ENCODE results near the gene HPCAL4. TPM values are rescaled to one million over a fixed set of nuclear protein-coding genes. Genes with fewer than 3 reads are reported as not detected.

The HPCAL4 gene
- total and polyA plus RNA-seq, 7 experiments from 2014 or later = 2.9 to 49.0 (median 12.0) TPM

GRCh38 chr1:39657402-39657801 lies 33.8 kb downstream of the HPCAL4 start:
- Mint-ChIP-seq H3K4me1 (peaks cover 0 to 17% (median 4%) of the 10 kb centered on the region in 7 donors), H3K36me3 (no peaks in the 10 kb centered on the region), H3K27ac (peak overlapping the region in 1 of 9 donors; percentile 38), H3K9me3 (no peaks in the 10 kb centered on the region), H3K4me3 (no peak overlapping the region), H3K27me3 (peaks cover 0 to 13% (median 6%) of the 10 kb centered on the region in 5 donors)
- no peak for ATAC-seq
- CTCF ChIA-PET = interaction anchor here (0.6 to 4.8 kb wide), 11 partner anchors 13 to 141 kb away, joined by 3 to 45 read pairs (median 6); partner anchors contain the start of genes HPCAL4 and NT5C1A
- H3K27me3 ChIP-seq (ENCODE audit: control insufficient read depth in 2 of 2, insufficient read depth in 2 of 2, low read length in 2 of 2) = no peaks in the 10 kb centered on the region
- H3K4me3 ChIP-seq (ENCODE audit: low read length) = no peak overlapping the region
- DNase-seq = no peak
- POLR2A ChIA-PET = no interaction called here
- H3K36me3 ChIP-seq (ENCODE audit: control insufficient read depth in 2 of 3, insufficient read depth in 3 of 3, low read length in 3 of 3) = no peaks in the 10 kb centered on the region
- H3K9me3 ChIP-seq (ENCODE audit: control insufficient read depth in 2 of 3, low read length in 3 of 3) = no peaks in the 10 kb centered on the region
- H3K27ac ChIP-seq (ENCODE audit: low read depth, low read length) = no peak overlapping the region
- H3K4me1 ChIP-seq (ENCODE audit: control insufficient read depth in 2 of 2, insufficient read depth in 2 of 2, low read length in 2 of 2) = peaks cover 0 to 3% of the 10 kb centered on the region in 2 donors
- intact Hi-C loops (cut with micrococcal nuclease) = loop anchor here in 1 of 2 donors (5.0 kb wide), 1 partner anchor 560 kb away; no protein-coding TSS in a partner anchor

GRCh38 chr1:39656391-39656790 lies 34.8 kb downstream of the HPCAL4 start:
- CTCF ChIA-PET = interaction anchor here (1.9 to 4.8 kb wide), 2 partner anchors 14 to 48 kb away, joined by 5 to 45 read pairs; partner anchors contain the start of gene NT5C1A
- Mint-ChIP-seq H3K27ac (no peak overlapping the region), H3K4me3 (no peak overlapping the region), H3K36me3 (no peaks in the 10 kb centered on the region), H3K9me3 (no peaks in the 10 kb centered on the region), H3K27me3 (peaks cover 0 to 13% (median 6%) of the 10 kb centered on the region in 5 donors), H3K4me1 (peaks cover 0 to 17% (median 4%) of the 10 kb centered on the region in 7 donors)
- Histone ChIP-seq H3K4me3 (ENCODE audit: low read length) (no peak overlapping the region), H3K36me3 (ENCODE audit: control insufficient read depth in 2 of 3, insufficient read depth in 3 of 3, low read length in 3 of 3) (no peaks in the 10 kb centered on the region), H3K4me1 (ENCODE audit: control insufficient read depth in 2 of 2, insufficient read depth in 2 of 2, low read length in 2 of 2) (peaks cover 0 to 3% of the 10 kb centered on the region in 2 donors), H3K27me3 (ENCODE audit: control insufficient read depth in 2 of 2, insufficient read depth in 2 of 2, low read length in 2 of 2) (no peaks in the 10 kb centered on the region), H3K27ac (ENCODE audit: low read depth, low read length) (no peak overlapping the region), H3K9me3 (ENCODE audit: control insufficient read depth in 2 of 3, low read length in 3 of 3) (no peaks in the 10 kb centered on the region)
- intact Hi-C loops (cut with micrococcal nuclease) = loop anchor here in 1 of 2 donors (5.0 kb wide), 1 partner anchor 559 kb away; no protein-coding TSS in a partner anchor
- POLR2A ChIA-PET = no interaction called here
- DNase-seq (no peak), ATAC-seq (no peak)

- CTCF ChIA-PET = interaction anchor here (0.6 to 4.8 kb wide), 6 partner anchors 15 to 122 kb away, joined by 4 to 45 read pairs (median 5); partner anchors contain the start of gene NT5C1A
- ATAC-seq (no peak), DNase-seq (no peak)
- no peaks in the 10 kb centered on the region for H3K9me3 Mint-ChIP-seq
- Histone ChIP-seq H3K27ac (ENCODE audit: low read depth, low read length) (no peak overlapping the region), H3K4me1 (ENCODE audit: control insufficient read depth in 2 of 2, insufficient read depth in 2 of 2, low read length in 2 of 2) (peaks cover 0 to 3% of the 10 kb centered on the region in 2 donors), H3K36me3 (ENCODE audit: control insufficient read depth in 2 of 3, insufficient read depth in 3 of 3, low read length in 3 of 3) (no peaks in the 10 kb centered on the region), H3K4me3 (ENCODE audit: low read length) (no peak overlapping the region), H3K27me3 (ENCODE audit: control insufficient read depth in 2 of 2, insufficient read depth in 2 of 2, low read length in 2 of 2) (no peaks in the 10 kb centered on the region), H3K9me3 (ENCODE audit: control insufficient read depth in 2 of 3, low read length in 3 of 3) (no peaks in the 10 kb centered on the region)
- H3K4me3 Mint-ChIP-seq = no peak overlapping the region
- no peak overlapping the region for H3K27ac Mint-ChIP-seq
- intact Hi-C loops (cut with micrococcal nuclease) = loop anchor here in 1 of 2 donors (5.0 kb wide), 1 partner anchor 558 kb away; no protein-coding TSS in a partner anchor
- POLR2A ChIA-PET = no interaction called here
- no peaks in the 10 kb centered on the region for H3K36me3 Mint-ChIP-seq
- peaks cover 0 to 17% (median 4%) of the 10 kb centered on the region in 7 donors for H3K4me1 Mint-ChIP-seq
- H3K27me3 Mint-ChIP-seq = peaks cover 0 to 13% (median 5%) of the 10 kb centered on the region in 5 donors
Observed at GRCh38 chr1:39655578-39656268, 35.5 kb downstream of the HPCAL4 start.

- Histone ChIP-seq H3K4me1 (ENCODE audit: control insufficient read depth in 2 of 2, insufficient read depth in 2 of 2, low read length in 2 of 2) (peaks cover 0 to 3% of the 10 kb centered on the region in 2 donors), H3K27ac (ENCODE audit: low read depth, low read length) (no peak overlapping the region), H3K9me3 (ENCODE audit: control insufficient read depth in 2 of 3, low read length in 3 of 3) (no peaks in the 10 kb centered on the region), H3K4me3 (ENCODE audit: low read length) (no peak overlapping the region), H3K27me3 (ENCODE audit: control insufficient read depth in 2 of 2, insufficient read depth in 2 of 2, low read length in 2 of 2) (no peaks in the 10 kb centered on the region), H3K36me3 (ENCODE audit: control insufficient read depth in 2 of 3, insufficient read depth in 3 of 3, low read length in 3 of 3) (no peaks in the 10 kb centered on the region)
- Mint-ChIP-seq H3K9me3 (no peaks in the 10 kb centered on the region), H3K4me1 (peaks cover 0 to 17% (median 4%) of the 10 kb centered on the region in 7 donors), H3K4me3 (no peak overlapping the region), H3K27me3 (peaks cover 0 to 13% (median 2%) of the 10 kb centered on the region in 5 donors), H3K27ac (no peak overlapping the region), H3K36me3 (no peaks in the 10 kb centered on the region)
- ChIA-PET CTCF (interaction anchor here (0.6 to 1.9 kb wide), 9 partner anchors 14 to 48 kb away, joined by 3 to 13 read pairs (median 5); no protein-coding TSS in a partner anchor), POLR2A (no interaction called here)
- intact Hi-C loops (cut with micrococcal nuclease) = no loop called here
- DNase-seq = no peak
- ATAC-seq = no peak
Observed at GRCh38 chr1:39654291-39654690, 36.9 kb downstream of the HPCAL4 start.

GRCh38 chr1:39653546-39654031 lies 37.6 kb downstream of the HPCAL4 start:
- Histone ChIP-seq H3K4me1 (ENCODE audit: control insufficient read depth in 2 of 2, insufficient read depth in 2 of 2, low read length in 2 of 2) (peaks cover 0 to 3% of the 10 kb centered on the region in 2 donors), H3K27ac (ENCODE audit: low read depth, low read length) (no peak overlapping the region), H3K4me3 (ENCODE audit: low read length) (no peak overlapping the region), H3K36me3 (ENCODE audit: control insufficient read depth in 2 of 3, insufficient read depth in 3 of 3, low read length in 3 of 3) (no peaks in the 10 kb centered on the region), H3K27me3 (ENCODE audit: control insufficient read depth in 2 of 2, insufficient read depth in 2 of 2, low read length in 2 of 2) (no peaks in the 10 kb centered on the region), H3K9me3 (ENCODE audit: control insufficient read depth in 2 of 3, low read length in 3 of 3) (no peaks in the 10 kb centered on the region)
- ATAC-seq (peak; percentile 89), DNase-seq (peak; percentile 51 to 74 (median 68))
- Mint-ChIP-seq H3K27ac (no peak overlapping the region), H3K27me3 (peaks cover 0 to 13% (median 0%) of the 10 kb centered on the region in 5 donors), H3K36me3 (no peaks in the 10 kb centered on the region), H3K9me3 (no peaks in the 10 kb centered on the region), H3K4me3 (no peak overlapping the region), H3K4me1 (peaks cover 0 to 17% (median 4%) of the 10 kb centered on the region in 7 donors)
- ChIA-PET POLR2A (no interaction called here), CTCF (interaction anchor here (0.6 to 1.7 kb wide), 9 partner anchors 14 to 68 kb away, joined by 3 to 13 read pairs (median 5); no protein-coding TSS in a partner anchor)
- intact Hi-C loops (cut with micrococcal nuclease) = loop anchor here (1.0 to 2.0 kb wide), 3 partner anchors 47 to 555 kb away; no protein-coding TSS in a partner anchor

GRCh38 chr1:39652554-39652953 lies 38.7 kb downstream of the HPCAL4 start:
- Histone ChIP-seq H3K9me3 (ENCODE audit: control insufficient read depth in 2 of 3, low read length in 3 of 3) (no peaks in the 10 kb centered on the region), H3K27ac (ENCODE audit: low read depth, low read length) (no peak overlapping the region), H3K36me3 (ENCODE audit: control insufficient read depth in 2 of 3, insufficient read depth in 3 of 3, low read length in 3 of 3) (no peaks in the 10 kb centered on the region), H3K4me1 (ENCODE audit: control insufficient read depth in 2 of 2, insufficient read depth in 2 of 2, low read length in 2 of 2) (peaks cover 0 to 3% of the 10 kb centered on the region in 2 donors), H3K27me3 (ENCODE audit: control insufficient read depth in 2 of 2, insufficient read depth in 2 of 2, low read length in 2 of 2) (no peaks in the 10 kb centered on the region), H3K4me3 (ENCODE audit: low read length) (no peak overlapping the region)
- no peaks in the 10 kb centered on the region for H3K36me3 Mint-ChIP-seq
- H3K4me3 Mint-ChIP-seq = no peak overlapping the region
- CTCF ChIA-PET = interaction anchor here (0.7 to 1.0 kb wide), 2 partner anchors 18 to 66 kb away, joined by 3 read pairs; no protein-coding TSS in a partner anchor
- H3K27ac Mint-ChIP-seq = no peak overlapping the region
- no peaks in the 10 kb centered on the region for H3K9me3 Mint-ChIP-seq
- POLR2A ChIA-PET = no interaction called here
- intact Hi-C loops (cut with micrococcal nuclease) = loop anchor here in 1 of 2 donors (2.0 kb wide), 1 partner anchor 554 kb away; no protein-coding TSS in a partner anchor
- peaks cover 0 to 12% (median 0%) of the 10 kb centered on the region in 7 donors for H3K4me1 Mint-ChIP-seq
- peaks cover 0 to 13% (median 0%) of the 10 kb centered on the region in 5 donors for H3K27me3 Mint-ChIP-seq
- DNase-seq = no peak
- no peak for ATAC-seq
